ENCODE results near the gene IGSF8. TPM values are rescaled to one million over a fixed set of nuclear protein-coding genes. Genes with fewer than 3 reads are reported as not detected.

The IGSF8 gene
- total and polyA plus RNA-seq, 9 donors = 7.3 to 45.6 (median 34.2) TPM

DNA sequence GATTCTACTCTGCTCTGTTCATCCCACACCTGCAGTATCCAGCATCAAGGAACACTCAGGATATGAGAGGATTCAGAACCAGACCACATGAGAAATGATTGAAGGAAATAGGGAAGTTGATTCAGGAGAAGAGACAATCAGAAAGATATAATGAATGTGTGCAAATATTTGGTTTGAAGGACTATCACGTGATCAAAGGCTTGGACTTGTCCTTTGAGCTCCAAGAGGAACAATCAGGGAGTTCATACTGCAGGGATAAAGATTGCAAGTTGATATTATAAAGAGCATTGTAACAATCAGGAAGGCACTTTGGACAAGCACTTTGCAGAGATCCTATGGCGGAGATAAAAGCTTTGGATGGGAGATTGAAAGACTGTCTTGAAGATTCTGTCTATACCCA lies 52.8 kb downstream of the IGSF8 start:
- H3K4me1 ChIP-seq (ENCODE audit: insufficient read depth) = peaks cover 2% of the 10 kb centered on the region
- H3K36me3 ChIP-seq = no peaks in the 10 kb centered on the region
- no peak overlapping the region for H3K27ac ChIP-seq
- TF ChIP-seq, protein P1, sequence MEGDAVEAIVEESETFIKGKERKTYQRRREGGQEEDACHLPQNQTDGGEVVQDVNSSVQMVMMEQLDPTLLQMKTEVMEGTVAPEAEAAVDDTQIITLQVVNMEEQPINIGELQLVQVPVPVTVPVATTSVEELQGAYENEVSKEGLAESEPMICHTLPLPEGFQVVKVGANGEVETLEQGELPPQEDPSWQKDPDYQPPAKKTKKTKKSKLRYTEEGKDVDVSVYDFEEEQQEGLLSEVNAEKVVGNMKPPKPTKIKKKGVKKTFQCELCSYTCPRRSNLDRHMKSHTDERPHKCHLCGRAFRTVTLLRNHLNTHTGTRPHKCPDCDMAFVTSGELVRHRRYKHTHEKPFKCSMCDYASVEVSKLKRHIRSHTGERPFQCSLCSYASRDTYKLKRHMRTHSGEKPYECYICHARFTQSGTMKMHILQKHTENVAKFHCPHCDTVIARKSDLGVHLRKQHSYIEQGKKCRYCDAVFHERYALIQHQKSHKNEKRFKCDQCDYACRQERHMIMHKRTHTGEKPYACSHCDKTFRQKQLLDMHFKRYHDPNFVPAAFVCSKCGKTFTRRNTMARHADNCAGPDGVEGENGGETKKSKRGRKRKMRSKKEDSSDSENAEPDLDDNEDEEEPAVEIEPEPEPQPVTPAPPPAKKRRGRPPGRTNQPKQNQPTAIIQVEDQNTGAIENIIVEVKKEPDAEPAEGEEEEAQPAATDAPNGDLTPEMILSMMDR (IDR thresholded peaks at IDR 0.05) = no peak
- 57 to 63% (median 61%) methylated on average over 2 of the region's 2 CpGs for WGBS, 3 donors
- DNase-seq = no peak
- H3K4me3 ChIP-seq = no peak overlapping the region
- H3K9me3 ChIP-seq = no peaks in the 10 kb centered on the region
- intact Hi-C loops (cut with DNase I) = no loop called here
- H3K27me3 ChIP-seq = no peaks in the 10 kb centered on the region

DNA sequence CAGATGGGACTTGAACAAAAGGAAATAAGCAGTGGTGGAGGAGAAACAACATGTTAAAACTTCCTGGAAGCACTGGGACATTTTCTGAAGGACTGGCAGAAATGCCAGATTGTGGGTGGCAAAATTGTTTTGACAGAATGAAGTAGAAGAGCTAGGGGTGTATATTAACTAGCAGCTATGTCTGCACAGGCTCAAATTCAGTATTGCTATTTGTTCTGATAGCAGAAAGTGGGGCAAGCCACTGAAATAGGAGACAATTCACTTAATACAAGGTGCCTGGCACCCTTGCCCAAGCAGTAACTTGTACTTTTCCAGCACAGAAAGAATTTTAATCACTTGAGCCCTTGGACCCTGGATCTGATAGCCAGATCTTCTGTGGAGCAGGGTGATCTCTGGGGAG lies 54.9 kb downstream of the IGSF8 start:
- no peak for DNase-seq
- no peak for TF ChIP-seq POLR2A (IDR thresholded peaks at IDR 0.05)
- no peak for TF ChIP-seq EP300 (IDR thresholded peaks at IDR 0.05)
- TF ChIP-seq, protein P1 (IDR thresholded peaks at IDR 0.05) = no peak
- no peak overlapping the region for H3K27ac ChIP-seq
- intact Hi-C loops (cut with DNase I) = no loop called here
- H3K4me1 ChIP-seq (ENCODE audit: insufficient read depth) = peaks cover 2% of the 10 kb centered on the region
- H3K27me3 ChIP-seq = no peaks in the 10 kb centered on the region
- no peaks in the 10 kb centered on the region for H3K9me3 ChIP-seq
- H3K36me3 ChIP-seq = no peaks in the 10 kb centered on the region
- no peak overlapping the region for H3K4me3 ChIP-seq

Other genes starting within 250 kb of the IGSF8 start
- under 1 TPM in 5 of 7 donors, not detected in 2; 0.18 to 0.48 (median 0.23) TPM for gene VSIG8, start 236.0 kb downstream of the IGSF8 start, total RNA-seq
- gene VSIG8, start 236.0 kb downstream of the IGSF8 start, polyA plus RNA-seq = under 1 TPM in 1 of 2 donors, not detected in 1; 0.06 TPM
- gene CFAP45, start 198.5 kb downstream of the IGSF8 start, total RNA-seq = 10 to 100 TPM in 1 of 7 donors, 1 to 10 TPM in 6; 1.1 to 16.7 (median 1.5) TPM
- gene CFAP45, start 198.5 kb downstream of the IGSF8 start, polyA plus RNA-seq = under 1 TPM; 0.30 to 0.50 TPM
- 100 to 1,000 TPM in 6 of 7 donors, 10 to 100 TPM in 1; 81.8 to 202 (median 149) TPM for gene TAGLN2, start 173.1 kb downstream of the IGSF8 start, total RNA-seq
- 100 to 1,000 TPM; 174 to 266 TPM for gene TAGLN2, start 173.1 kb downstream of the IGSF8 start, polyA plus RNA-seq
- 10 to 100 TPM in 1 of 7 donors, 1 to 10 TPM in 5, under 1 TPM in 1; 0.83 to 14.0 (median 2.0) TPM for gene IGSF9, start 153.0 kb downstream of the IGSF8 start, total RNA-seq
- gene IGSF9, start 153.0 kb downstream of the IGSF8 start, polyA plus RNA-seq = under 1 TPM; 0.10 to 0.87 TPM
- gene SLAMF9, start 144.4 kb downstream of the IGSF8 start, total RNA-seq = not detected
- gene SLAMF9, start 144.4 kb downstream of the IGSF8 start, polyA plus RNA-seq = not detected
- gene PIGM, start 66.6 kb downstream of the IGSF8 start, total RNA-seq = 1 to 10 TPM; 3.8 to 7.4 (median 5.9) TPM
- 1 to 10 TPM; 2.7 to 7.1 TPM for gene PIGM, start 66.6 kb downstream of the IGSF8 start, polyA plus RNA-seq
- gene KCNJ10, start 28.5 kb downstream of the IGSF8 start, total RNA-seq = under 1 TPM in 2 of 7 donors, not detected in 5; 0.15 to 0.18 TPM
- gene KCNJ10, start 28.5 kb downstream of the IGSF8 start, polyA plus RNA-seq = under 1 TPM; 0.02 to 0.28 TPM
- not detected for gene KCNJ9, start 17.1 kb downstream of the IGSF8 start, total RNA-seq
- gene KCNJ9, start 17.1 kb downstream of the IGSF8 start, polyA plus RNA-seq = under 1 TPM in 1 of 2 donors, not detected in 1; 0.01 TPM
- 10 to 100 TPM in 4 of 7 donors, 1 to 10 TPM in 3; 3.0 to 34.0 (median 15.0) TPM for gene ATP1A2, start 17.1 kb upstream of the IGSF8 start, total RNA-seq
- 10 to 100 TPM; 10.4 to 38.6 TPM for gene ATP1A2, start 17.1 kb upstream of the IGSF8 start, polyA plus RNA-seq
- under 1 TPM in 1 of 7 donors, not detected in 6; 0.22 TPM for gene ATP1A4, start 53.0 kb upstream of the IGSF8 start, total RNA-seq
- under 1 TPM in 1 of 2 donors, not detected in 1; 0.37 TPM for gene ATP1A4, start 53.0 kb upstream of the IGSF8 start, polyA plus RNA-seq
- under 1 TPM in 4 of 7 donors, not detected in 3; 0.15 to 0.61 (median 0.43) TPM for gene CASQ1, start 92.0 kb upstream of the IGSF8 start, total RNA-seq
- gene CASQ1, start 92.0 kb upstream of the IGSF8 start, polyA plus RNA-seq = under 1 TPM; 0.06 to 0.92 TPM
- 100 to 1,000 TPM in 5 of 7 donors, 10 to 100 TPM in 2; 38.4 to 137 (median 135) TPM for gene PEA15, start 106.8 kb upstream of the IGSF8 start, total RNA-seq
- gene PEA15, start 106.8 kb upstream of the IGSF8 start, polyA plus RNA-seq = 100 to 1,000 TPM; 137 to 530 TPM
- 100 to 1,000 TPM in 5 of 7 donors, 10 to 100 TPM in 2; 85.2 to 133 (median 104) TPM for gene DCAF8, start 163.9 kb upstream of the IGSF8 start, total RNA-seq
- gene DCAF8, start 163.9 kb upstream of the IGSF8 start, polyA plus RNA-seq = 100 to 1,000 TPM in 1 of 2 donors, 10 to 100 TPM in 1; 99.0 to 147 TPM
- 10 to 100 TPM; 40.1 to 91.7 (median 70.6) TPM for gene PEX19, start 186.5 kb upstream of the IGSF8 start, total RNA-seq
- 100 to 1,000 TPM in 1 of 2 donors, 10 to 100 TPM in 1; 38.9 to 139 TPM for gene PEX19, start 186.5 kb upstream of the IGSF8 start, polyA plus RNA-seq
- gene COPA, start 244.6 kb upstream of the IGSF8 start, total RNA-seq = 100 to 1,000 TPM in 5 of 7 donors, 10 to 100 TPM in 2; 63.7 to 163 (median 123) TPM
- 100 to 1,000 TPM in 1 of 2 donors, 10 to 100 TPM in 1; 69.9 to 144 TPM for gene COPA, start 244.6 kb upstream of the IGSF8 start, polyA plus RNA-seq
- gene NCSTN, start 244.8 kb upstream of the IGSF8 start, total RNA-seq = 10 to 100 TPM; 35.2 to 76.2 (median 58.1) TPM
- 100 to 1,000 TPM in 1 of 2 donors, 10 to 100 TPM in 1; 53.9 to 234 TPM for gene NCSTN, start 244.8 kb upstream of the IGSF8 start, polyA plus RNA-seq

Data from ovary (tissue), 9 donors.